HCEC 1CT (cell line): ENCODE measurements around the gene WDR76.
"Not testable (repeated sequence)": the region's sequence is repeated elsewhere in the genome, so short reads cannot be mapped to it uniquely, and the experiment has no call there.

Experiments used
- DNase-seq: peaks from one replicate; pipeline ENCODE4 v3.0.0-alpha.2; 2017

Gene WDR76

GRCh38 chr15:43826508-43827341 is at the start of gene WDR76:
Gene WDR76, plus strand, starts transcription at chr15:43827002. Its CDS starts 31 bp downstream, at chr15:43827033.
- peak; percentile 85 for DNase-seq

GRCh38 chr15:43777267-43777914 is 49.4 kb upstream of the WDR76 start:
- peak; percentile 74 for DNase-seq

- no peak for DNase-seq
These were observed 47.8 kb upstream of the WDR76 start for GRCh38 chr15:43779016-43779415.

- DNase-seq: no peak
These were observed 37.4 kb upstream of the WDR76 start for GRCh38 chr15:43789409-43789808.

GRCh38 chr15:43791993-43792760 is 34.6 kb upstream of the WDR76 start, which contains the start of gene SERF2:
Gene SERF2, plus strand, starts transcription at chr15:43792320. Its CDS starts 57 bp downstream, at chr15:43792377.
- DNase-seq: peak; percentile 99

- DNase-seq: peak; percentile 26
These were observed 33.9 kb upstream of the WDR76 start for GRCh38 chr15:43792761-43793476.

- DNase-seq: no peak
These were observed 33.2 kb upstream of the WDR76 start for GRCh38 chr15:43793647-43794046.

GRCh38 chr15:43794269-43795037 is 32.3 kb upstream of the WDR76 start:
- DNase-seq: no peak

- no peak for DNase-seq
These were observed 31.6 kb upstream of the WDR76 start for GRCh38 chr15:43795197-43795596.

GRCh38 chr15:43795997-43796396 is 30.8 kb upstream of the WDR76 start:
- no peak for DNase-seq

GRCh38 chr15:43796566-43796965 is 30.2 kb upstream of the WDR76 start:
- no peak for DNase-seq

- no peak for DNase-seq
These were observed 27.4 kb upstream of the WDR76 start for GRCh38 chr15:43799209-43799944.

GRCh38 chr15:43799945-43800285 is 26.9 kb upstream of the WDR76 start, which contains the start of gene SERINC4:
Gene SERINC4, minus strand, starts transcription at chr15:43800220. Its CDS starts 234 bp downstream, at chr15:43799986.
- DNase-seq: no peak

GRCh38 chr15:43800286-43801141 is 26.3 kb upstream of the WDR76 start, which contains the start of gene HYPK:
Gene HYPK, plus strand, starts transcription at chr15:43800599. Its CDS starts 24 bp downstream, at chr15:43800623.
- DNase-seq: peak; percentile 85

GRCh38 chr15:43802676-43803075 is 24.1 kb upstream of the WDR76 start:
- DNase-seq: not testable (repeated sequence)

- no peak for DNase-seq
These were observed 18.3 kb upstream of the WDR76 start for GRCh38 chr15:43808435-43808950.

- no peak for DNase-seq
These were observed 17.7 kb upstream of the WDR76 start for GRCh38 chr15:43808960-43809678.

GRCh38 chr15:43815064-43815463 is 11.7 kb upstream of the WDR76 start:
- DNase-seq: not testable (repeated sequence)

GRCh38 chr15:43821505-43821904 is 5.3 kb upstream of the WDR76 start:
- DNase-seq: no peak
